ENCODE measurements around the gene COL4A2.

The COL4A2 gene

GRCh38 chr13:110423689-110424302 lies 116.7 kb downstream of the COL4A2 start:
- no peak for DNase-seq

DNA sequence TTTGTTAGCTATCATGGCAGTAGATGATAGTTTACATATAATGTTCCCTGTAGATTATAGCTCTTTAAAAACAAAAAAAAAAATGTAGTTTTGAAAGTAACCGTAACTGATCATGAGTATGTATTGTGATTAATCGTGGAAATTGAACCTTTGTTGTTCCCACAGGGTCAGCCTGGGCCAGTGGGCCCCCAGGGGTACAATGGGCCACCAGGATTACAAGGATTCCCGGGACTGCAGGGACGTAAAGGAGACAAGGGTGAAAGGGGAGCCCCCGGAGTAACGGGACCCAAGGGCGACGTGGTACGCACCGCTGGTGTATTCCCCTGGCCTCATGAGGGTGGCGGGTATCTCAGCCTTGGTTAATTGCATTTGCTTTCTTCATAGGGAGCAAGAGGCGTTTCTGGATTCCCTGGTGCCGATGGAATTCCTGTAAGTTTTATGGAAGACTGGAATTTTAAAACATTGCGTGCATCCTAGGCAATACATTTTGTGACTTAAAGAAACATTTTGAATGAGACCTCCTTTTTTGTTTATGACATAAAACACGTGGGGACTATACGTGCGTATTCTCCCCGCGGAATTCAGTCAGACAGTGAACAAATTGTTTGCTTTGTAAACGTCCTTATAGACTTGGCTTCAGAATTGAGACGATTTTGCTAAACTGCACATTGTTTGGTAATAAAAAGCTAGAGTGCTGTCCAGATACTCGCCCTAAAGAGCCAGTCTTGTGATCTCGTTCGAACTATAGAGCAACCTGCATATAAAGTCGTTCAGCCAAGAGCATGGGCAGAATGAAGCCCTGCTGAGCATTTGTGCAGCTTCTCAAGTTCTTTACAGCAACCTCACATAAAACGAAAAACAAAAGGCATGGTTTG lies 117.7 kb downstream of the COL4A2 start:
- no peak for DNase-seq

DNA sequence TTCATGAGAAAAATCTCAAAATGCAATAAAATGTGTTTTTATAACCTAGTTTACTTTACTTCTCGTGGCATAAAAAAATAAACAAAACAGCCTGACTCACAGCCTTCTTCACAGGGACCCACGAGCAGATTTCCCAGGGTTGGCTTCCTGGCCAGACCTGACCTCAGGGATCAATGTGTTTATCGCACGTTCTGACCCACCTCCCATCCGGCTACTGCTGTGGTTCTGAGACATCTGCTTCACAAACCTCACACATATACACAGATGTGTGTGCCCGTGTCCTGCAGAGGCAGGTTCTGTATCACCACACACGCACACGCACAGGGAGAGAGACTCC lies 118.3 kb downstream of the COL4A2 start:
- DNase-seq, result no peak

- DNase-seq, result no peak
Observed at GRCh38 chr13:110426735-110427134, 119.7 kb downstream of the COL4A2 start.

GRCh38 chr13:110428313-110428712 lies 121.2 kb downstream of the COL4A2 start:
- no peak for DNase-seq

DNA sequence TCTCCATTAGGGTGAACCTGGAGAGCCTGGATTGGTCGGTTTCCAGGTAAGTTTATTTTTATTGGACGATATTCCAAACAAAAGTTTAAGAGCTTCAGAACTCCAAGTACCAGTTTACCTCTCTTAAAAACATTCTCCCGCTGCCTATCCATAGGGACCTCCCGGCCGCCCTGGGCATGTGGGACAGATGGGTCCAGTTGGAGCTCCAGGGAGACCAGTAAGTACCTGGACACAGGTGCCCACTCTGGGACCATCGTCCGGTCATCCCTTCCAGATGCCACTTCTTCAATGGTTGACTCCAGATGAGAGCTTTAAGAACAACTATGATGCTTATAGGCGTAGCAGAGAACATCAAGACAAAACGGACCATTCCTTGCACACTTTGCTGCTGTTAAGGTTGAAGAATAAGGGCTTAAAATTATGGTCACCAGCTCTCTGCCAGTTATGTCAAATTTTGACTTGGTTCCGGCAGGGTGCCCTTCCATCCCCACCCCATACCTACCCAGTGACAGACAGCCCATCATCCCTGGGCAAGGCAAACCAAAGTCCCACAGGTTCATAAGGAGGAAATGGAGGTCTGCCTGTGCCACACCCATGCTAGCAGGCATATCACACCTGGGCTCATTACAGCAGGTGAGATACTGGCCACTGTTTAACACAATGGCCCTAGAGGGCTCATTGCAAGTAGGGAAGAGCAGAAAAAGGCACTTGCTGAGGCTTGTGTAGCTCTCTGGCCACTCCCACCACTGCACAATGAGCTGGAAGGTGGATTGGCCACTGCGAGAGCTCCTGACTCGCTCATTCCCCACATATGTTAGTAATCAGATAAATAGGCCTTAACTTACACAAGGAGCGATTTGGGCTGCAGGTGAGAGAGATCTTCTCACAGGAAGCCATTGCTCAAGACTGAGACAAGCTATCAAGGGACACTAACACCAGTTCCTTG lies 123.6 kb downstream of the COL4A2 start:
- DNase-seq, result no peak

- DNase-seq, result no peak
Observed at GRCh38 chr13:110431425-110432294, 124.6 kb downstream of the COL4A2 start.

- no peak for DNase-seq
Observed at GRCh38 chr13:110432522-110432921, 125.4 kb downstream of the COL4A2 start.

DNA sequence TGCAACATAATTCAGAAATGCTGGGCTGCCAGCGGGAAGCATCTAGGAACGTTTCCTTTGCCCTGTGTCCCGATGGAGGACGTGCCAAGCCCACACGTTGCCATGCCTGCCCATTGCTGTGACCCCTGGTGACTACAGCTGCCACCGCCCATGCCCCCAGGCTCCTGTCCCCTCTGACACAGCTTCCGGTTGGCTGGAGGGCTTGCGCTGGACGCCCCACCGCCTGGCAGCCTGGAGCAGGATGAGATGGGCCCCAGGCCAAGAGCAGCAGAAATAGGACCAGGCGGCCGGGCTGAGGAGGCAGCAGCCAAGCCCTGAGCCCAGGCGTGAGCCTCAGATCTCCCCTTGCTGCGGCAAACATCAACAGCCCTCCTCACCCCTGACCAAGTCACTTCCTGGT lies 125.9 kb downstream of the COL4A2 start:
- no peak for DNase-seq

DNA sequence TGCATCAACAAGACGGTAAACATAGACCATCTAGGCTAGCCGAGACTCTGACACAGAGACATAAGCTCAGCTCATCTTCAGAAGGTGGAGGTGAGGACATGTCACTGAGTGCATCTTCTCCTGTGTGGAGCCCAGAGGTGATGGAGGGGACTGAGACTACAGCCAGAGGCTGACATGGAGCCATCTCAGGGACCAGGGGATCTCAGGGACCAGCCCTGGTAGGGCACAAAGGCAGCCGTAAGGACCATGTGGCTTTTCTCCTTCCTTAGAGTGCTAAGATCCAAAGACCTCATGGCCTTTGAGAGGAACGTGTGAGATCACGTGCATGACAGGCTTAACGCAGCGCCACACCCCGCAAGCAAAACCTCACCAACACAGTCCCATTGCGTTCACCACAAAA lies 127.5 kb downstream of the COL4A2 start:
- no peak for DNase-seq

DNA sequence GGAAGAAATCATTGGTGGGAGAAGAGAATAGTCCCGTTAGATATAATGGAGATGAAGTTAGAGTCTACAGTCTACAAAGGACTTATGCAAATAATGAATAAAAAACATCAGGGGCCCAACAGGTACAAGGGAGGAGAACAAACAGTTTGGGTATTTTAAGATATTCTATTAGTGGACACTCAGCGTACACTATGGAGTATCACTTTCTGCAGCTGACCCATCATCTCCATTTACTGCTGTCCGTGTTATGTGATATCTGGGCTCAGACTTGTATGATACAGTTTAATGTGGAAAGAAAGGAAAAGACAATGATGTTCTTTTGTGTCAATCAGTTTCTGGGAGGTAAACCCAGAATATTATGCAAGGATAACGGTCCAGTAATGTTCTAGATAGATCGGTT lies 128.2 kb downstream of the COL4A2 start:
- no peak for DNase-seq

GRCh38 chr13:110436276-110436675 lies 129.2 kb downstream of the COL4A2 start:
- peak; percentile 39 for DNase-seq

GRCh38 chr13:110436786-110437370 lies 129.8 kb downstream of the COL4A2 start:
- DNase-seq, result no peak

DNA sequence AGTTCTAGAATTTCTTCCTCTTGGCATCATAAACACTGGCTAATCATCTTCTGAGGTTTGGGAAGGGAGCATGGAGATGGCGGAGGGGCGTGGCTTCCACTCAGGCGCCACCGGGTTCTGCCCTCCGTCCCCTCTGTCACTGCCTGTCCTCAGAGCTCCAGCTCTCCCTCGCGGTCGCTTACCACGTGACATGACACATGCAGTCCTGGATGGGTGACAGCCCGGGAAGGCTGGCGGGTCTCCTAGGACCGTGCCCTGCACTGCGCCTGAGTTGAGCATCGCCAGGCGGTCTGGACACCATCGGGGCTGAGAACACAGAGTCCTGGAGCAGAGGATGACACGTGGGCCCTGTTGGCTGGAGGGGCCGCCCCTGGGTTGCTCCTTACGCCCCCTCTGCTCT lies 131.1 kb downstream of the COL4A2 start:
- no peak for DNase-seq

GRCh38 chr13:110438776-110439175 lies 131.7 kb downstream of the COL4A2 start:
- no peak for DNase-seq

DNA sequence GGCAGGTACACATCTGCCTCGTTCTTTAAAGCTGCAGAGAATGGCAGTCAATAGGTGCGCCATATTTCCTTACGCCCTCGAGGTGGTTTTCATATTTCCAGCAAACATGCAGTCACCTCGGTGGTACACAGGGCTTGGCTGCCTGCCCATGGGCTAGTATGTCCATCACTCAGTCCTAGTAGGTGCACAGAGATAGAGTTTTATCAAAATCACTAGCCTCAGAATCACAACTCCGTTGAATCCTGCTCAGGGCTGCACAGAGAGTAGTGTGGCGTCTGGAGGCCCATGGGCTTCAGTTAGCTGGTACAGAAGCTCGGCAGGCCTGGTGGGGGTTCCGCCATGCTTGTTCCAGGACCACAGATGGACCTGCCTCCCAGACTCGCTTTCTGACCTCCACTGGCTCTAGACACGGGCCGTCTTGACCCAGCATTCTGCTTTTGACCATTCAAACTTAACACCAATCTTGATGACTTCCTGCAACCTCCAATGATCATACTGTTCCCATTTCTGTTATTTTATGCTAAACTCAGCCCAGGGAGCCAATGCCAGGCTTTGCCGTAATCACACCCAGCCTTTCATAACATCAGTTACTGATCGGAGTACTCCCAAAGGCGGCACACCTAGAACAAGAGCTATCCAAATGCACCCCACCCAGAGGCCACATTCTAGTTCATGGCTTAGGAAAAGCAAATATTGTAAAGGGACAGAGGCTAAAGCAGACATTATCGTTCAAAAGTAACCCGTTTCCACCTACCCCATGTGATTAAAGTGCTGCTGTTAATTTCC lies 134.1 kb downstream of the COL4A2 start:
- no peak for DNase-seq

DNA sequence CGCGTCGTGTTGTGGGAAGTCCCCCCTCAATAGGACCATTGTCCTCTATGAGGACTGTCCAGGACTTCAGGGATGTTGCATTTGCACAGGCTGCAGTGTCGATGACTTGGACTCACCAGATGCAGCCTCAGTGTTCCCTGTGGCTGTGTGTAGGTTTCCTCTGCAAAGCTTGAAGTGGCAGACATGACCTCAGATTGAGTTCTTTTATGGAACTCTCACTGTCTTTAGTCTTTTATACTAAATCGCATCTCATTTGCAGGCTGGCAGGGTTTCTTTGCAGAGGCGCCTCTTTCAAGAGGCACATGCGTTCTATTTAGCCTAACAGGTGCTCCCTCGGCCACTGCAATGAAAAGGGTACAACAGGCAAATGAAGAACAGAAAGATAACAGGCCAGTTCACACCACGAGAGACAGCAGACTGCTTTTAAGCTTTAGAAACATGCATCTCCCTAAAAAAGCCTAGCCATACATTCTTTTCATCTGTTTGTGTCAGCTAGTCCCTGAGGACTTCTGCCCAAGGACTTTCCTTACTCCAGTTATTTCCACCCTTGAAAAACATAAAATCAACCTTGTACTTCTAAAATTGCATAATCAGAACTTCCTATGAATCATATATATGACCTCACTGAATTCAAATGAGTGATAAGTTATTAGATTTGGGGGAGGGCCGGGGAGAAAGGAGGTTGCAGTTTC lies 136.0 kb downstream of the COL4A2 start:
- DNase-seq, result peak; percentile 72

DNA sequence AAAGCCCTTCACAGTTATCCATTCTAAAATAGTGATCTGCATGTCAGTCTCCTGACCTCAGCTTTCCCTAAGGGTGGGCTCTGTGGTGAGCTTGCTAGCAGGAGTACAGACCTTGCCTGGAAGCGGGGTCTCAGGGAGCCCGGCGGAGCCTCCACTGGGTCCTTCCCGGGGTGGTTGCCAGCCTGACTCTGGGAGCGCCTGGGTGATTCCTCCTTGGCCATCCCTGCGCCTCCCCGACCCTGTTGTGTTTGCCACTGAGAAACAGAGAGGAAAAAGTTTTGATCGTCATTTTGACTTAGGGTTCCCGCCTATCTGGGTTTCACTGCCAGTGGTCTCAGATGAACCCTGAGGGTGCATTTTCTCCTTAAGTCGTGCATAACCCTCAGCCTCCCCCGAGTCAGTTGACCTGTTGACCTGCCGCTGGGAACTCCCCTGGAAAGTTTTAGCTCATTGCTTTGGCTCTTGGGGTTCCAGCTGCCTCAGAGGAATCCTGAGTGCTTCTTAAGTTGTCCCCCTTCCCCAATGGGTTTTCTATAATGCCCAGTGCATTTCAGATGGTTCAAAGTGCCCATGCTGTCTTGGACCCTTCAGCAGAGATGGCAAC lies 136.6 kb downstream of the COL4A2 start:
- DNase-seq, result no peak

GRCh38 chr13:110444226-110444653 lies 137.2 kb downstream of the COL4A2 start:
- no peak for DNase-seq

GRCh38 chr13:110445183-110445582 lies 138.1 kb downstream of the COL4A2 start:
- DNase-seq, result no peak
